Endothelial cell (in vitro differentiated cells): ENCODE measurements around the gene P2RY2. TPM values are rescaled to one million over a fixed set of nuclear protein-coding genes. Genes with fewer than 3 reads are reported as not detected.

ENCODE experiments used
- DNase-seq: peaks from one replicate; pipeline ENCODE4 v3.0.0; 2021; ENCODE audit warnings: low spot score
- H3K27ac Mint-ChIP-seq: one replicate; pipeline ENCODE4 v1.8.0; 2021; ENCODE audit warnings: mixed read lengths, inconsistent platforms; ENCODE audit not compliant: unreplicated experiment
- H3K27me3 Mint-ChIP-seq: one replicate; pipeline ENCODE4 v1.8.0; 2021; ENCODE audit warnings: mild to moderate bottlenecking, moderate library complexity, mixed read lengths, inconsistent platforms; ENCODE audit not compliant: unreplicated experiment
- H3K36me3 Mint-ChIP-seq: one replicate; pipeline ENCODE4 v1.8.0; 2021; ENCODE audit warnings: mild to moderate bottlenecking, low read depth, mixed read lengths, inconsistent platforms; ENCODE audit not compliant: unreplicated experiment
- H3K4me1 Mint-ChIP-seq: one replicate; pipeline ENCODE4 v1.8.0; 2021; ENCODE audit warnings: mild to moderate bottlenecking, mixed read lengths, inconsistent platforms; ENCODE audit not compliant: unreplicated experiment
- H3K4me3 Mint-ChIP-seq: one replicate; pipeline ENCODE4 v1.8.0; 2021; ENCODE audit warnings: mild to moderate bottlenecking, mixed read lengths, inconsistent platforms; ENCODE audit not compliant: unreplicated experiment
- H3K9me3 Mint-ChIP-seq: one replicate; pipeline ENCODE4 v1.8.0; 2021; ENCODE audit warnings: mixed read lengths, inconsistent platforms; ENCODE audit not compliant: unreplicated experiment
- CTCF ChIP-seq: fragments of 200-600 bp; sonication (generic); IDR thresholded peaks from one replicate; pipeline ENCODE4 v1.5.0; 2021; ENCODE audit warnings: antibody characterized with exemption; ENCODE audit not compliant: unreplicated experiment
- total RNA-seq: library from RNA; stranded (reverse); fragmentation: NEBNext Ultra II Directional; extraction: Animal tissue kit (Norgen Biotek cat#: 25700); gene quantifications from one replicate; pipeline ENCODE4 v1.2.1, GENCODE V29; 2021; ENCODE audit not compliant: unreplicated experiment

The P2RY2 gene
- total RNA-seq, 1 donor from 2014 or later: 0.10 TPM

GRCh38 chr11:73260127-73260457 is 42.0 kb downstream of the P2RY2 start:
- Mint-ChIP-seq H3K4me3 (no peak overlapping the region), H3K9me3 (no peaks in the 10 kb centered on the region), H3K27ac (no peak overlapping the region), H3K4me1 (peaks cover 3% of the 10 kb centered on the region), H3K36me3 (no peaks in the 10 kb centered on the region), H3K27me3 (peaks cover 15% of the 10 kb centered on the region)
- TF ChIP-seq CTCF: no peak
- no peak for DNase-seq

GRCh38 chr11:73262851-73263495 is 44.9 kb downstream of the P2RY2 start:
- Mint-ChIP-seq H3K27ac (no peak overlapping the region), H3K36me3 (no peaks in the 10 kb centered on the region), H3K27me3 (peaks cover 19% of the 10 kb centered on the region), H3K4me3 (no peak overlapping the region), H3K4me1 (peaks cover 5% of the 10 kb centered on the region), H3K9me3 (no peaks in the 10 kb centered on the region)
- no peak for DNase-seq
- TF ChIP-seq CTCF: no peak

GRCh38 chr11:73263640-73264039 is 45.6 kb downstream of the P2RY2 start:
- no peak for TF ChIP-seq CTCF
- Mint-ChIP-seq H3K27ac (no peak overlapping the region), H3K27me3 (peaks cover 23% of the 10 kb centered on the region), H3K4me1 (peaks cover 7% of the 10 kb centered on the region), H3K4me3 (no peak overlapping the region), H3K36me3 (no peaks in the 10 kb centered on the region), H3K9me3 (no peaks in the 10 kb centered on the region)
- no peak for DNase-seq

- H3K27me3 Mint-ChIP-seq: peaks cover 22% of the 10 kb centered on the region
- DNase-seq: no peak
- H3K9me3 Mint-ChIP-seq: no peaks in the 10 kb centered on the region
Observed at GRCh38 chr11:73265278-73265810, 47.3 kb downstream of the P2RY2 start.

More at GRCh38 chr11:73265278-73265810, 47.3 kb downstream of the P2RY2 start:
- no peaks in the 10 kb centered on the region for H3K36me3 Mint-ChIP-seq
- H3K27ac Mint-ChIP-seq: no peak overlapping the region
- TF ChIP-seq CTCF: no peak
- H3K4me1 Mint-ChIP-seq: peaks cover 22% of the 10 kb centered on the region
- H3K4me3 Mint-ChIP-seq: no peak overlapping the region
